Right cardiac atrium (tissue), 5 donors: ENCODE data around the gene PTBP1. TPM values are rescaled to one million over a fixed set of nuclear protein-coding genes. Genes with fewer than 3 reads are reported as not detected.
"Not testable (repeated sequence)": the region's sequence is repeated elsewhere in the genome, so short reads cannot be mapped to it uniquely, and the experiment has no call there.

Experiments
- ATAC-seq, 2 donors: fragments of 200-7000 bp; cut with Tn5 transposase; one replicate each; pipeline versions ENCODE4 v1.8.0 to v1.9.1; 2020; ENCODE audit warnings: moderate library complexity in 2 of 2, mild to moderate bottlenecking in 1 of 2
- DNase-seq, 3 donors: peaks; one replicate each; pipeline ENCODE4 v3.0.0-alpha.2; 2020
- H3K27ac ChIP-seq: one replicate; pipeline ENCODE4 v1.5.1; 2013; ENCODE audit warnings: mild to moderate bottlenecking, low read length, control low read depth, moderate library complexity
- H3K27me3 ChIP-seq: one replicate; pipeline ENCODE4 v1.6.1; 2013; ENCODE audit not compliant: control insufficient read depth, insufficient read depth
- H3K4me1 ChIP-seq: one replicate; pipeline ENCODE4 v1.6.1; 2013; ENCODE audit warnings: low read length; ENCODE audit not compliant: control insufficient read depth, insufficient read depth
- H3K4me3 ChIP-seq: one replicate; pipeline ENCODE4 v1.5.1; 2013; ENCODE audit warnings: low read length, control low read depth
- H3K9me3 ChIP-seq: one replicate; pipeline ENCODE4 v1.6.1; 2013; ENCODE audit warnings: low read length; ENCODE audit not compliant: control insufficient read depth
- WGBS: extraction: QIAGEN DNeasy Blood & Tissue Kit; methylation state at CpG from one replicate; pipeline ENCODE4 v1.1.7; 2013; 5-methylcytosine and 5-hydroxymethylcytosine counted together
- intact Hi-C, 4 donors: fragments of 100-400 bp; cut with DNase I; formaldehyde crosslinking; loops; one replicate each; pipeline versions ENCODE4 v1.11.0 to v1.14.0; 2022 to 2023
- polyA plus RNA-seq: library from polyadenylated mRNA; stranded (reverse); fragments of 200-250 nt; gene quantifications from one replicate; pipeline ENCODE4 v1.2.3, GENCODE V29; 2013
- total RNA-seq, 4 donors: library from RNA; stranded (reverse); fragmentation: NEBNext Ultra II Directional; extraction: Animal tissue kit (Norgen Biotek cat#: 25700); gene quantifications; one replicate each; pipeline ENCODE4 v1.2.1, GENCODE V29; 2021
- donor health status: healthy with polysubstance abuse.
- donor health status: DM: no; HTN: yes; CAD: no.
- donor health status: DM: no; HTN: no; CAD: no.
- donor health status: DM: no; HTN: yes; CAD: no; lungs with severe emphysema.
- donor health status: DM: yes; HTN: yes; CAD: no.

The PTBP1 gene
- total and polyA plus RNA-seq, 5 donors, result 42.9 to 119 (median 81.3) TPM

DNA sequence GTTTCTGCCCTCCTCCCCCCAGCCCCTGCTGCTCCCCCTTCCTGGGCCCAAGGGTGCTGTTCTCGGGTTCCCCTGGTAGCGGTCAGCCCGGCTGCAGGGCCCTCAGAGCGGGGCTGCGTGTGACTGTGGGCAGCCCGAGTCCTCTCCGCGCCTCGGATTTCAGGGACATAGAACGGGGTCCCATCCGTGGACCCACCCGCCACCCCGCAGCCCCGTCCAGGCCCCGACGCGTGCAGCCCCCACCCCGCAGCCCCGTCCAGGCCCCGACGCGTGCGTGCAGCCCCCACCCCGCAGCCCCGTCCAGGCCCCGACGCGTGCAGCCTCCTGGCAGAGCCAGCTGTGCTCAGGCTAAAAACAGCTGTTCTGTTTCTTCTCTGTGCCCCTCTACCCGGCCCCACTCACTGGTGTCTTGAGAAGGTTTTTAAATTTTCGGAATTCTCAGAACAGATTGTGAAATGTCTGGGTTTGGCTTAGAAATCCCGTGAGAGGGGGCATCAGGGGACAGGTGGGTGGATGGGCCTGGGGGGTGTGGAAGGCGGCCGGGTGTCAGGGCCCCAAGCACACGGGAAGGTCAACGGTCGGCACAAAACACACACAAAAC, 38.1 kb downstream of the PTBP1 start:
- H3K4me1 ChIP-seq, result no peaks in the 10 kb centered on the region
- intact Hi-C loops, result no loop called here
- no peak overlapping the region for H3K4me3 ChIP-seq
- ATAC-seq (peak; percentile 73 to 80), DNase-seq (peak in 1 of 3 donors; percentile 34)
- H3K9me3 ChIP-seq, result no peaks in the 10 kb centered on the region
- H3K27me3 ChIP-seq, result no peaks in the 10 kb centered on the region
- WGBS, result 69% methylated on average over 36 of the region's 36 CpGs
- H3K27ac ChIP-seq, result no peak overlapping the region

DNA sequence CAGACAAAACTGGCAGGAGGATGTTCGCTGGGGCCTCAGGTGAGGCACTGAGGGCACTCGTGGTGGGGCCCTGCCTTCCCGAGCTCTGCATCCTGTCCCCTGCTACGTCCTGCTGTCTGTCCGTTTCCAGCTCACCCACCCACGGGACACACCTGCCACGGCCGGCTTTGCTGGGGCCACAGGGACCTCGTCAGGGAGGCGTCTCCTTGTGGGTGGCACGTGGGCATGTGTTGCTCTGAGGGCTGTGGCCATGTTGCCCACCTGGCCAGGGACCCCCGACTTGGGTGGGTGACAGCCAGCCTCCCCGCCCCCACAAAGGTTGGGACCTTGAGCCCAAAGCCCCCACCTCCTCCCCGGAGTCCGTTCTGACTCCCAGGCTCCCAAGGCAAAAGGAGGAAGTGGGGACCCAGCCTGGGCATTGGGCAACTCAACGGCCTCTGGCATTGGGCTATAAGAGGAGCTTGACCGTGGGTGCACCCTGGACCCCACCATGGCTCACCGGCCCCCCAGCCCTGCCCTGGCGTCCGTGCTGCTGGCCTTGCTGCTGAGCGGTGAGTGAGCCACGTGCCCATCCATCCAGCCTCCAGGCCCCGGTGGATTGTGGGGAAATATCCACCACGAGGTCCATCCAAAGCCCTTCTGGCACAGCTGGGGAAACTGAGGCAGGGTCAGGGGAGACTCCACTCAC, 43.4 kb downstream of the PTBP1 start, which contains the start of gene PRTN3:
TSS of gene PRTN3 (plus strand) at position 481 of the 688 bp plus-strand sequence. CDS start at position 491, 10 bp downstream.
- ATAC-seq, result peak; percentile 10 to 26
- intact Hi-C loops, result no loop called here
- 63% methylated on average over 24 of the region's 24 CpGs for WGBS

DNA sequence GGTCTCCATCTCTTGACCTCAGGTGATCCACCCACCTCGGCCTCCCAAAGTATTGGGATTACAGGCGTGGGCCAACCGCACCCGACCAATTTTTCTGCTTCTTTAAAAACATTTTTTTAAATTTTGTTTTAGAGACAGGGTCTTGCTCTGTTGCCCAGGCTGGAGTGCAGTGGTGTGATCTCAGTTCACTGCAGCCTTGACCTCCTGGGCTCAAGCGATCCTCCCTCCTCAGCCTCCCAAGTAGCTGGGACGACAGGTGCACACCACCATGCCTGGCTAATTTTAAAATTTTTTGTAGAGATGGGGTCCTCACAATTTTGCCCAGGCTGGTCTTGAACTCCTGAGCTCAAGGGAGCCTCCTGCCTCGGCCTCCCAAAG, 45.5 kb downstream of the PTBP1 start:
- H3K27me3 ChIP-seq, result not testable (repeated sequence)

More for the DNA sequence above, 43.4 kb downstream of the PTBP1 start, which contains the start of gene PRTN3:
- DNase-seq, result peak in 1 of 3 donors; percentile 58
- no peaks in the 10 kb centered on the region for H3K4me1 ChIP-seq
- H3K4me3 ChIP-seq, result no peak within 1 kb of the TSS
- H3K27me3 ChIP-seq, result no peaks in the 10 kb centered on the region
- no peak within 1 kb of the TSS for H3K27ac ChIP-seq
- no peaks in the 10 kb centered on the region for H3K9me3 ChIP-seq

DNA sequence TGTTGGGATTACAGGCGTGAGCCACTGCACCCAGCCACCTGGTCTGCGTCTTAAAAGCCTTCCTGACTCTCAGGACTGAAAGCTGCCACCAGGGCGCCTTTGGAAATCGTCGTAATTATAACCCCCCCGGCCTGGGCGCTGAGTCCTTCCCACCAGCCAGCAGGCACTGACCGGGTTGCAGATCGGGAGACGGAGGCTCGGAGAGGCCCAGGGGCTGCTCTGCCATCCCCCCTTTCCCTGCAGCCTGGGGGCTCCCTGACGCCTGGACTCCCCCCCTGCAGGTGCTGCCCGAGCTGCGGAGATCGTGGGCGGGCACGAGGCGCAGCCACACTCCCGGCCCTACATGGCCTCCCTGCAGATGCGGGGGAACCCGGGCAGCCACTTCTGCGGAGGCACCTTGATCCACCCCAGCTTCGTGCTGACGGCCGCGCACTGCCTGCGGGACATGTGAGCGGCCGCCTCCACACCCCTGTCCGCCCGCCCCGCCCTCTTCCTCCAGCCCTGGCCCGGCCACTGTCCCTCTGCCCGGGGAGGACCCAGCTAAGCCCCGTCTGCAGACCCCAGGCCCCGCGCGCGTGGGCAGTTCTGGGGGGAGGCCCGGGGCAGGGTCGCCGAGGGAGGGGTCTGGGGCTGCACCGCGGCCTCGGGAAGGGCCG, 46.1 kb downstream of the PTBP1 start:
- Histone ChIP-seq H3K4me3 (peak overlapping the region; percentile 42), H3K9me3 (no peaks in the 10 kb centered on the region), H3K27me3 (no peaks in the 10 kb centered on the region), H3K4me1 (no peaks in the 10 kb centered on the region), H3K27ac (no peak overlapping the region)
- 7% methylated on average over 46 of the region's 46 CpGs for WGBS
- intact Hi-C loops, result no loop called here
- ATAC-seq, result peak; percentile 27 to 67
- peak in 2 of 3 donors; percentile 80 to 81 for DNase-seq

More for the DNA sequence above, 45.5 kb downstream of the PTBP1 start:
- H3K4me3 ChIP-seq, DNase-seq, intact Hi-C loops, H3K9me3 ChIP-seq, ATAC-seq, H3K27ac ChIP-seq, H3K4me1 ChIP-seq: not testable (repeated sequence)
- 85% methylated on average over 7 of the region's 7 CpGs for WGBS

- intact Hi-C loops, result no loop called here
Observed at GRCh38 chr19:843836-844545, 46.7 kb downstream of the PTBP1 start.

GRCh38 chr19:844546-844971, 47.3 kb downstream of the PTBP1 start:
- no peak overlapping the region for H3K4me3 ChIP-seq
- H3K27me3 ChIP-seq, result no peaks in the 10 kb centered on the region
- intact Hi-C loops, result no loop called here
- H3K9me3 ChIP-seq, result no peaks in the 10 kb centered on the region
- WGBS, result 48% methylated on average over 11 of the region's 11 CpGs
- DNase-seq (no peak), ATAC-seq (no peak)
- H3K27ac ChIP-seq, result no peak overlapping the region
- H3K4me1 ChIP-seq, result no peaks in the 10 kb centered on the region

More at GRCh38 chr19:843836-844545, 46.7 kb downstream of the PTBP1 start:
- Histone ChIP-seq H3K9me3 (no peaks in the 10 kb centered on the region), H3K4me3 (peak overlapping the region; percentile 42), H3K4me1 (no peaks in the 10 kb centered on the region), H3K27ac (no peak overlapping the region), H3K27me3 (no peaks in the 10 kb centered on the region)
- 33% methylated on average over 62 of the region's 70 CpGs for WGBS
- ATAC-seq, result no peak
- DNase-seq, result peak in 1 of 3 donors; percentile 56

- Histone ChIP-seq H3K27ac (no peak overlapping the region), H3K27me3 (no peaks in the 10 kb centered on the region), H3K4me3 (no peak overlapping the region), H3K4me1 (no peaks in the 10 kb centered on the region), H3K9me3 (no peaks in the 10 kb centered on the region)
- ATAC-seq (no peak), DNase-seq (peak in 1 of 3 donors; percentile 44)
- 76% methylated on average over 37 of the region's 37 CpGs for WGBS
- intact Hi-C loops, result no loop called here
Observed at GRCh38 chr19:845707-846521, 48.7 kb downstream of the PTBP1 start.

GRCh38 chr19:848386-848921, 51.2 kb downstream of the PTBP1 start:
- intact Hi-C loops, result no loop called here
- H3K4me3 ChIP-seq, result no peak overlapping the region

DNA sequence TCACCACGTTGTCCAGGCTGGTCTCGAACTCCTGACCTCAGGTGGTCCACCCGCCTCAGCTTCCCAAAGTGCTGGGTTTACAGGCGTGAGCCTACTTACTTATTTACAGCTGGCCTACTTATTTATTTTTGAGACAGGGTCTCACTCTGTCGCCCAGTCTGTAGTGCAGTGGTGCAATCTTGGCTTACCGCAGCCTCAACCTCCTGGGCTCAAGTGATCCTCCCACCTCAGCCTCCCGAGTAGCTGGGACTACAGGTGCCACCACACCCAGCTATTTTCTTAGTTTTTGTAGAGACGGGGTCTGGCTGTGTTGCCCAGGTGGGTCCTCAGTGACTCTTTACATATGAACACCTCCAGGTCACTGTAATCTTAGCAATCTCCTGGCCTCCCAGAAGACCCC, 51.9 kb downstream of the PTBP1 start:
- H3K27ac ChIP-seq, H3K27me3 ChIP-seq, H3K4me3 ChIP-seq, intact Hi-C loops, ATAC-seq, H3K9me3 ChIP-seq, H3K4me1 ChIP-seq, DNase-seq: not testable (repeated sequence)
- WGBS, result 84% methylated on average over 8 of the region's 8 CpGs

More at GRCh38 chr19:848386-848921, 51.2 kb downstream of the PTBP1 start:
- Histone ChIP-seq H3K27ac (no peak overlapping the region), H3K4me1 (no peaks in the 10 kb centered on the region), H3K27me3 (no peaks in the 10 kb centered on the region), H3K9me3 (no peaks in the 10 kb centered on the region)
- WGBS, result 47% methylated on average over 12 of the region's 12 CpGs
- peak; percentile 62 to 80 (median 80) for DNase-seq
- ATAC-seq, result peak; percentile 4 to 20
